H1 (cell line): ENCODE results near the gene ADAMTS16. TPM values are rescaled to one million over a fixed set of nuclear protein-coding genes. Genes with fewer than 3 reads are reported as not detected.
A peak's percentile ranks its signal among the peaks of the same experiment; 100 is the strongest.

ENCODE experiments used
- BRCA1 ChIP-seq: IDR thresholded peaks from 2 replicates; pipeline ENCODE4 v1.6.1; 2012; ENCODE audit warnings: low read depth, low read length, improper control_type of control experiment
- CTBP2 ChIP-seq: IDR thresholded peaks from 2 replicates; pipeline ENCODE4 v1.7.0; 2011; ENCODE audit warnings: borderline replicate concordance, mild to moderate bottlenecking, moderate library complexity, mixed read lengths, low read length; ENCODE audit not compliant: insufficient read depth, insufficient read length
- POLR2A ChIP-seq, 2 experiments: IDR thresholded peaks; 1 replicate in 1 of 2; 2 replicates in 1 of 2; pipeline ENCODE4 v1.6.1; 2011; ENCODE audit warnings: low read depth in 2 of 2, low read length in 2 of 2, mild to moderate bottlenecking in 2 of 2; ENCODE audit errors: control extremely low read depth in 1 of 2
- RNF2 ChIP-seq: fragments of 200-900, 300-1000 bp; sonication (generic); IDR thresholded peaks from 2 replicates; pipeline ENCODE4 v1.7.1; 2016; ENCODE audit warnings: borderline replicate concordance, low read depth, mild to moderate bottlenecking, antibody characterized with exemption, low read length; ENCODE audit not compliant: poor library complexity, severe bottlenecking; ENCODE audit errors: missing control alignments
- SIX5 ChIP-seq: IDR thresholded peaks from 2 replicates; pipeline ENCODE4 v1.6.1; 2011; ENCODE audit warnings: mild to moderate bottlenecking, low read depth, low read length
- SP4 ChIP-seq: IDR thresholded peaks from 2 replicates; pipeline ENCODE4 v1.6.1; 2012; ENCODE audit warnings: low read length, inconsistent platforms
- SRF ChIP-seq: IDR thresholded peaks from 2 replicates; pipeline ENCODE4 v1.6.1; 2011; ENCODE audit warnings: mild to moderate bottlenecking, low read depth, low read length, moderate library complexity
- SUZ12 ChIP-seq: fragments of 200-600 bp; sonication (generic); IDR thresholded peaks from 2 replicates; pipeline ENCODE4 v1.6.1; 2012; ENCODE audit warnings: mild to moderate bottlenecking, inconsistent platforms, low read length, moderate library complexity, mixed read lengths
- TAF7 ChIP-seq: optimal IDR thresholded peaks from 2 replicates; pipeline ENCODE3; 2011; ENCODE audit warnings: low read depth, mild to moderate bottlenecking, inconsistent platforms, low read length, moderate library complexity, borderline replicate concordance
- polyA plus RNA-seq, 7 experiments: library from polyadenylated mRNA; depleted of rRNA in 3 of 7; stranded (reverse) in 5 of 7; unstranded in 2 of 7; fragments of >200 nt in 5 of 7; fragments of 200-250 nt in 2 of 7; gene quantifications; 1 replicate in 5 of 7; 2 replicates in 1 of 7; 4 replicates in 1 of 7; pipeline versions ENCODE4 v1.2.1 to v1.2.3, GENCODE V29; 2011 to 2013; ENCODE audit warnings: missing spikeins in 2 of 7, mixed read lengths in 2 of 7
- total RNA-seq: library from RNA; stranded (reverse); fragmentation: NEBNext Ultra II Directional; extraction: Animal tissue kit (Norgen Biotek cat#: 25700); gene quantifications from 2 replicates; pipeline ENCODE4 v1.2.1, GENCODE V29; 2021
- TF ChIP-seq, protein P1 (sequence below): IDR thresholded peaks from 2 replicates; pipeline ENCODE4 v1.6.1; 2012; ENCODE audit warnings: low read length, inconsistent platforms
- TF ChIP-seq, protein P2 (sequence below): IDR thresholded peaks from 2 replicates; pipeline ENCODE4 v1.6.1; 2011; ENCODE audit warnings: low read depth, mild to moderate bottlenecking, low read length; ENCODE audit not compliant: insufficient read depth

The ADAMTS16 gene
- total and polyA plus RNA-seq, 2 of the 8 experiments (the other 6 are each of a cell fraction or from before 2014, with no cell fraction given): 3.7 to 16.0 TPM

DNA sequence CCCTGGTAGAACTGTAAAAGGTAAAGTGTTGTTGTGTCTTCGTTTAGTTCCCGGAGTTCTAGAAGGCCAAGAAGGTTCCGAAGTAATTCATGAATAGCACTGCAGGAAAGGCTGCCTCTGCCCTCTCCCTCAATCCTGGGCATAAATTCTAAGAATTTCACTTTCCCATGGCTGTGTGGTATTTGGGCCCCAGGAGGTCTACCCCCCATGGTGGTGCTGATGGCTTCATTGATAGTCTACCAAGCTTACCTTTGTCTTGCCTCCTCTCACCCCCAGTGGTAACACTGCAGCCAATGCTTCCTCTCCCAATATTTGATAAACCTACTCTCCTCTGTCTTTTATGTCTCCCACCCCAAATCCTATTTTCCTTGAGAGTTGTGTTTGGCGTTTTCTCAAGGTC, 39.5 kb downstream of the ADAMTS16 start (continued):
- TF ChIP-seq, protein P1, sequence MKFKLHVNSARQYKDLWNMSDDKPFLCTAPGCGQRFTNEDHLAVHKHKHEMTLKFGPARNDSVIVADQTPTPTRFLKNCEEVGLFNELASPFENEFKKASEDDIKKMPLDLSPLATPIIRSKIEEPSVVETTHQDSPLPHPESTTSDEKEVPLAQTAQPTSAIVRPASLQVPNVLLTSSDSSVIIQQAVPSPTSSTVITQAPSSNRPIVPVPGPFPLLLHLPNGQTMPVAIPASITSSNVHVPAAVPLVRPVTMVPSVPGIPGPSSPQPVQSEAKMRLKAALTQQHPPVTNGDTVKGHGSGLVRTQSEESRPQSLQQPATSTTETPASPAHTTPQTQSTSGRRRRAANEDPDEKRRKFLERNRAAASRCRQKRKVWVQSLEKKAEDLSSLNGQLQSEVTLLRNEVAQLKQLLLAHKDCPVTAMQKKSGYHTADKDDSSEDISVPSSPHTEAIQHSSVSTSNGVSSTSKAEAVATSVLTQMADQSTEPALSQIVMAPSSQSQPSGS: no peak
- no peak for TF ChIP-seq SUZ12
- no peak for TF ChIP-seq BRCA1
- TF ChIP-seq TAF7: no peak
- no peak for TF ChIP-seq RNF2
- no peak for TF ChIP-seq SIX5
- TF ChIP-seq POLR2A (IDR thresholded peaks at IDR 0.05; ENCODE audit: control extremely low read depth in 1 of 2, low read depth in 2 of 2, low read length in 2 of 2): peak in 1 of 2 experiments; percentile 58; a peak in 1 of 3 replicates
- peak; percentile 27 for TF ChIP-seq CTBP2
- TF ChIP-seq, protein P2, sequence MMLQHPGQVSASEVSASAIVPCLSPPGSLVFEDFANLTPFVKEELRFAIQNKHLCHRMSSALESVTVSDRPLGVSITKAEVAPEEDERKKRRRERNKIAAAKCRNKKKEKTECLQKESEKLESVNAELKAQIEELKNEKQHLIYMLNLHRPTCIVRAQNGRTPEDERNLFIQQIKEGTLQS: no peak
- no peak for TF ChIP-seq SP4
- TF ChIP-seq SRF: no peak
